GM23338 (cell line): ENCODE data around the gene MBOAT1. TPM values are rescaled to one million over a fixed set of nuclear protein-coding genes. Genes with fewer than 3 reads are reported as not detected.

Experiments used
- ATAC-seq: fragments of 200-7000 bp; cut with Tn5 transposase; 3 replicates; pipeline ENCODE4 v1.9.1; 2020
- DNase-seq: peaks from one replicate; pipeline ENCODE4 v3.0.0-alpha.2; 2015; ENCODE audit warnings: low spot score
- H2AFZ ChIP-seq: fragments of 200-600 bp; sonication (generic); 2 replicates; pipeline ENCODE4 v1.8.0; 2016; ENCODE audit warnings: antibody characterized with exemption, mild to moderate bottlenecking, moderate library complexity
- H3F3A ChIP-seq: fragments of 200-600 bp; sonication (generic); replicated peaks from 2 replicates; pipeline ENCODE4 v1.8.0; 2017; ENCODE audit warnings: antibody characterized with exemption, mixed run types, low read depth
- H3K27ac ChIP-seq: fragments of 200-600 bp; sonication (generic); 2 replicates; pipeline ENCODE4 v1.6.1; 2016; ENCODE audit warnings: low read depth
- H3K27me3 ChIP-seq: fragments of 200-600 bp; sonication (generic); 2 replicates; pipeline ENCODE4 v1.8.0; 2016; ENCODE audit warnings: mild to moderate bottlenecking, mixed run types, moderate library complexity; ENCODE audit not compliant: insufficient read depth
- H3K36me3 ChIP-seq: fragments of 200-600 bp; sonication (generic); 2 replicates; pipeline ENCODE4 v1.8.0; 2016; ENCODE audit warnings: mild to moderate bottlenecking; ENCODE audit not compliant: insufficient read depth
- H3K4me1 ChIP-seq: fragments of 200-600 bp; sonication (generic); 2 replicates; pipeline ENCODE4 v1.8.0; 2016; ENCODE audit warnings: mild to moderate bottlenecking, moderate library complexity; ENCODE audit not compliant: insufficient read depth
- H3K4me2 ChIP-seq: fragments of 200-600 bp; sonication (generic); 2 replicates; pipeline ENCODE4 v1.7.1; 2017; ENCODE audit warnings: mixed run types
- H3K4me3 ChIP-seq: fragments of 200-600 bp; sonication (generic); 2 replicates; pipeline ENCODE4 v1.6.1; 2016; ENCODE audit warnings: mixed run types
- H3K79me2 ChIP-seq: fragments of 200-600 bp; sonication (generic); replicated peaks from 2 replicates; pipeline ENCODE4 v1.8.0; 2017; ENCODE audit warnings: mild to moderate bottlenecking; ENCODE audit not compliant: insufficient read depth
- H3K9me2 ChIP-seq: fragments of 200-600 bp; sonication (generic); 2 replicates; pipeline ENCODE4 v1.8.0; 2017; ENCODE audit not compliant: insufficient read depth
- H4K20me1 ChIP-seq: fragments of 200-600 bp; sonication (generic); replicated peaks from 2 replicates; pipeline ENCODE4 v1.8.0; 2017; ENCODE audit warnings: mild to moderate bottlenecking; ENCODE audit not compliant: insufficient read depth
- H3K27ac Mint-ChIP-seq: 2 replicates; pipeline ENCODE4 v1.8.0; 2020; ENCODE audit warnings: inconsistent platforms, mild to moderate bottlenecking, moderate library complexity, mixed read lengths
- H3K27me3 Mint-ChIP-seq: 3 replicates; pipeline ENCODE4 v1.8.0; 2022; ENCODE audit warnings: low read depth, mild to moderate bottlenecking, moderate library complexity, mixed read lengths, inconsistent platforms; ENCODE audit not compliant: insufficient read depth, poor library complexity
- H3K36me3 Mint-ChIP-seq: 3 replicates; pipeline ENCODE4 v1.8.0; 2021; ENCODE audit warnings: low read depth, mild to moderate bottlenecking, inconsistent platforms, moderate library complexity, mixed read lengths
- H3K4me1 Mint-ChIP-seq: 3 replicates; pipeline ENCODE4 v1.8.0; 2020; ENCODE audit warnings: mild to moderate bottlenecking, inconsistent platforms, mixed read lengths
- H3K4me3 Mint-ChIP-seq: 3 replicates; pipeline ENCODE4 v1.8.0; 2021; ENCODE audit warnings: moderate library complexity, mild to moderate bottlenecking, inconsistent platforms, mixed read lengths
- H3K9me3 Mint-ChIP-seq: 3 replicates; pipeline ENCODE4 v1.8.0; 2020; ENCODE audit warnings: moderate library complexity, mild to moderate bottlenecking, inconsistent platforms, mixed read lengths
- EZH2 ChIP-seq: fragments of 200-600 bp; sonication (generic); IDR thresholded peaks from one replicate; pipeline ENCODE4 v1.8.0; 2017; ENCODE audit warnings: antibody characterized with exemption, mild to moderate bottlenecking, low read depth; ENCODE audit not compliant: unreplicated experiment
- EZH2phosphoT487 ChIP-seq: fragments of 200-600 bp; sonication (generic); IDR thresholded peaks from one replicate; pipeline ENCODE4 v1.8.1; 2018; ENCODE audit warnings: antibody characterized with exemption; ENCODE audit not compliant: unreplicated experiment
- NANOG ChIP-seq: IDR thresholded peaks from 2 replicates; pipeline ENCODE4 v1.6.1; 2016; ENCODE audit warnings: antibody characterized with exemption, borderline replicate concordance
- POLR2AphosphoS5 ChIP-seq: IDR thresholded peaks from 2 replicates; pipeline ENCODE4 v1.6.1; 2016; ENCODE audit warnings: antibody characterized with exemption, low read depth
- REST ChIP-seq: IDR thresholded peaks from one replicate; pipeline ENCODE4 v1.6.1; 2018; ENCODE audit warnings: antibody characterized with exemption; ENCODE audit not compliant: unreplicated experiment
- ZNF114 ChIP-seq: fragments of 250-450 bp; sonication (Bioruptor Pico); IDR thresholded peaks from 2 replicates; pipeline ENCODE4 v1.5.0; 2020; ENCODE audit warnings: mild to moderate bottlenecking, moderate library complexity
- ZNF331 ChIP-seq: fragments of 250-450 bp; sonication (Bioruptor Pico); IDR thresholded peaks from 2 replicates; pipeline ENCODE4 v1.5.0; 2020; ENCODE audit warnings: low read depth, mild to moderate bottlenecking, moderate library complexity
- ZNF462 ChIP-seq: fragments of 250-450 bp; sonication (Bioruptor Pico); IDR thresholded peaks from 2 replicates; pipeline ENCODE4 v1.5.0; 2020; ENCODE audit warnings: mild to moderate bottlenecking, moderate library complexity
- polyA plus RNA-seq: library from polyadenylated mRNA; unstranded; fragments of >200 nt; fragmentation: Nextera tagmentation; extraction: Ambion mirVana; gene quantifications from 2 replicates; pipeline ENCODE4 v1.2.1, GENCODE V29; 2016
- total RNA-seq: library from RNA; depleted of rRNA; stranded (reverse); fragments of >200 nt; shearing (Covaris generic); gene quantifications from 2 replicates; pipeline ENCODE4 v1.2.3, GENCODE V29; 2014

Gene MBOAT1
- total and polyA plus RNA-seq, 2 experiments from 2014 or later: 3.8 to 18.6 TPM

- TF ChIP-seq ZNF462 (CRISPR knock-in tag) (no peak), EZH2phosphoT487 (no peak), REST (no peak)
Measured at GRCh38 chr6:20102397-20103073, 109.7 kb downstream of the MBOAT1 start (continued).

GRCh38 chr6:20099156-20099555 lies 113.1 kb downstream of the MBOAT1 start:
- H3K27ac Mint-ChIP-seq: no peak overlapping the region
- no peaks in the 10 kb centered on the region; the same call in 1 of the 2 replicates for H4K20me1 ChIP-seq
- H3K9me3 Mint-ChIP-seq: no peaks in the 10 kb centered on the region
- H3K4me1 ChIP-seq: 0 out of 2 replicates have a peak, but pooled peaks cover 5% of the 10 kb centered on the region
- peaks cover 4% of the 10 kb centered on the region for H3K27me3 Mint-ChIP-seq
- H3K27ac ChIP-seq: no peak overlapping the region
- H3K4me1 Mint-ChIP-seq: peaks cover 9% of the 10 kb centered on the region
- H3K9me2 ChIP-seq: 0 out of 2 replicates have a peak, but pooled peaks cover 3% of the 10 kb centered on the region
- H3F3A ChIP-seq: no peaks in the 10 kb centered on the region
- H3K4me2 ChIP-seq: no peak overlapping the region
- H3K36me3 ChIP-seq: no peaks in the 10 kb centered on the region
- 0 out of 3 replicates have a peak, but pooled peaks cover 2% of the 10 kb centered on the region for H3K36me3 Mint-ChIP-seq
- no peaks in the 10 kb centered on the region for H3K27me3 ChIP-seq
- DNase-seq: no peak
- no peaks in the 10 kb centered on the region for H3K79me2 ChIP-seq
- H3K4me3 Mint-ChIP-seq: no peak overlapping the region
- no peak overlapping the region for H3K4me3 ChIP-seq
- no peak overlapping the region for H2AFZ ChIP-seq
- ATAC-seq: no peak
- TF ChIP-seq ZNF114 (CRISPR knock-in tag) (no peak), EZH2 (no peak), ZNF331 (no peak), POLR2AphosphoS5 (no peak), REST (no peak), NANOG (no peak), EZH2phosphoT487 (no peak)
